H9 (cell line): ENCODE measurements around the gene PMS1. TPM values are rescaled to one million over a fixed set of nuclear protein-coding genes. Genes with fewer than 3 reads are reported as not detected.

ENCODE experiments used
- DNase-seq: peaks from one replicate; pipeline ENCODE4 v3.0.0-alpha.2; 2017
- H2AFZ ChIP-seq: one replicate; pipeline ENCODE4 v1.6.1; 2013; ENCODE audit warnings: mild to moderate bottlenecking, low read length, control low read depth, moderate library complexity
- H2AK5ac ChIP-seq: 2 replicates; pipeline ENCODE4 v1.6.1; 2013; ENCODE audit warnings: low read length, control low read depth, mixed read lengths; ENCODE audit not compliant: insufficient read length
- H2BK120ac ChIP-seq: one replicate; pipeline ENCODE4 v1.6.1; 2013; ENCODE audit warnings: low read depth, mild to moderate bottlenecking, low read length, control low read depth, inconsistent platforms; ENCODE audit not compliant: poor library complexity, severe bottlenecking
- H2BK12ac ChIP-seq: 2 replicates; pipeline ENCODE4 v1.6.1; 2013; ENCODE audit warnings: low read length, control low read depth, mixed read lengths, low read depth; ENCODE audit not compliant: insufficient read length
- H2BK15ac ChIP-seq: 2 replicates; pipeline ENCODE4 v1.6.1; 2013; ENCODE audit warnings: low read depth, low read length, control low read depth
- H2BK20ac ChIP-seq: one replicate; pipeline ENCODE4 v1.6.1; 2013; ENCODE audit warnings: low read depth, mild to moderate bottlenecking, low read length, control low read depth, inconsistent platforms; ENCODE audit not compliant: poor library complexity, severe bottlenecking
- H2BK5ac ChIP-seq: 2 replicates; pipeline ENCODE4 v1.6.1; 2013; ENCODE audit warnings: low read length, control low read depth, mixed read lengths; ENCODE audit not compliant: insufficient read length
- H3K14ac ChIP-seq: 2 replicates; pipeline ENCODE4 v1.6.1; 2013; ENCODE audit warnings: low read length, control low read depth; ENCODE audit not compliant: insufficient read depth
- H3K18ac ChIP-seq: 2 replicates; pipeline ENCODE4 v1.6.1; 2013; ENCODE audit warnings: low read depth, mild to moderate bottlenecking, mixed read lengths, low read length, control low read depth; ENCODE audit not compliant: insufficient read length
- H3K23ac ChIP-seq: 2 replicates; pipeline ENCODE4 v1.6.1; 2013; ENCODE audit warnings: low read length, control low read depth, mixed read lengths, low read depth; ENCODE audit not compliant: insufficient read length
- H3K23me2 ChIP-seq: 2 replicates; pipeline ENCODE4 v1.6.1; 2013; ENCODE audit warnings: low read depth, mild to moderate bottlenecking, mixed read lengths, low read length, control low read depth; ENCODE audit not compliant: insufficient read length, poor library complexity, severe bottlenecking
- H3K27ac ChIP-seq: 2 replicates; pipeline ENCODE4 v1.5.1; 2013; ENCODE audit warnings: low read length, control low read depth, mixed read lengths, low read depth; ENCODE audit not compliant: insufficient read length
- H3K27me3 ChIP-seq: 2 replicates; pipeline ENCODE4 v1.6.1; 2013; ENCODE audit warnings: low read length, control low read depth, inconsistent platforms; ENCODE audit not compliant: insufficient read depth
- H3K4ac ChIP-seq: 2 replicates; pipeline ENCODE4 v1.6.1; 2013; ENCODE audit warnings: low read depth, mild to moderate bottlenecking, control low read depth, inconsistent platforms, low read length, moderate library complexity
- H3K4me1 ChIP-seq: 2 replicates; pipeline ENCODE4 v1.6.1; 2013; ENCODE audit warnings: low read length, control low read depth, inconsistent platforms; ENCODE audit not compliant: insufficient read depth
- H3K4me2 ChIP-seq: 2 replicates; pipeline ENCODE4 v1.6.1; 2013; ENCODE audit warnings: low read length, control low read depth, mixed read lengths; ENCODE audit not compliant: insufficient read length, insufficient read depth
- H3K56ac ChIP-seq: 2 replicates; pipeline ENCODE4 v1.6.1; 2013; ENCODE audit warnings: low read depth, mild to moderate bottlenecking, mixed read lengths, low read length, control low read depth; ENCODE audit not compliant: insufficient read length
- H3K79me1 ChIP-seq: 2 replicates; pipeline ENCODE4 v1.6.1; 2013; ENCODE audit warnings: low read depth, mild to moderate bottlenecking, moderate library complexity, low read length, control low read depth, inconsistent platforms; ENCODE audit not compliant: insufficient read depth, poor library complexity, severe bottlenecking
- H3K79me2 ChIP-seq: 2 replicates; pipeline ENCODE4 v1.6.1; 2013; ENCODE audit warnings: low read length, control low read depth, inconsistent platforms; ENCODE audit not compliant: insufficient read depth
- H3K9ac ChIP-seq: 2 replicates; pipeline ENCODE4 v1.6.1; 2013; ENCODE audit warnings: low read length, control low read depth, mixed read lengths; ENCODE audit not compliant: insufficient read length; ENCODE audit errors: extremely low read depth
- H3K9me3 ChIP-seq: one replicate; pipeline ENCODE4 v1.6.1; 2013; ENCODE audit warnings: low read depth, low read length, inconsistent platforms; ENCODE audit not compliant: control insufficient read depth
- H3T11ph ChIP-seq: one replicate; pipeline ENCODE4 v1.6.1; 2013; ENCODE audit warnings: mild to moderate bottlenecking, low read length, control low read depth, inconsistent platforms
- H4K20me1 ChIP-seq: one replicate; pipeline ENCODE4 v1.6.1; 2013; ENCODE audit not compliant: control insufficient read depth, insufficient read length, insufficient read depth
- H4K5ac ChIP-seq: 2 replicates; pipeline ENCODE4 v1.6.1; 2013; ENCODE audit warnings: low read depth, mild to moderate bottlenecking, mixed read lengths, low read length, control low read depth; ENCODE audit not compliant: insufficient read length
- H4K8ac ChIP-seq: replicated peaks from 2 replicates; pipeline ENCODE4 v1.6.1; 2013; ENCODE audit warnings: low read length, control low read depth, mixed read lengths, low read depth; ENCODE audit not compliant: insufficient read length
- H4K91ac ChIP-seq: 2 replicates; pipeline ENCODE4 v1.6.1; 2013; ENCODE audit warnings: low read depth, mild to moderate bottlenecking, moderate library complexity, mixed read lengths, low read length, control low read depth; ENCODE audit not compliant: insufficient read length
- H3K27ac Mint-ChIP-seq, 3 experiments: 2 replicates in 2 of 3; 3 replicates in 1 of 3; pipeline ENCODE4 v1.8.0; 2020 to 2021; ENCODE audit warnings: mixed read lengths in 3 of 3, mild to moderate bottlenecking in 1 of 3, moderate library complexity in 1 of 3
- H3K27me3 Mint-ChIP-seq: 2 replicates; pipeline ENCODE4 v1.8.0; 2021; ENCODE audit warnings: low read depth, mild to moderate bottlenecking, moderate library complexity, mixed read lengths
- H3K36me3 Mint-ChIP-seq, 3 experiments: 2 replicates in 2 of 3; 3 replicates in 1 of 3; pipeline ENCODE4 v1.8.0; 2020 to 2021; ENCODE audit warnings: low read depth in 3 of 3, mixed read lengths in 3 of 3; ENCODE audit not compliant: insufficient read depth in 1 of 3
- H3K4me1 Mint-ChIP-seq, 2 experiments: 2 replicates each; pipeline ENCODE4 v1.8.0; 2020; ENCODE audit warnings: mixed read lengths in 2 of 2
- H3K4me3 Mint-ChIP-seq, 2 experiments: 2 replicates in 1 of 2; 3 replicates in 1 of 2; pipeline ENCODE4 v1.8.0; 2020 to 2021; ENCODE audit warnings: mild to moderate bottlenecking in 2 of 2, mixed read lengths in 2 of 2, moderate library complexity in 1 of 2
- H3K9me3 Mint-ChIP-seq, 2 experiments: 2 replicates in 1 of 2; 3 replicates in 1 of 2; pipeline ENCODE4 v1.8.0; 2020; ENCODE audit warnings: mild to moderate bottlenecking in 2 of 2, mixed read lengths in 2 of 2, moderate library complexity in 1 of 2
- CTCF ChIP-seq: fragments of 200-600 bp; sonication (generic); conservative IDR thresholded peaks from 3 replicates; pipeline ENCODE4 v1.8.0; 2021; ENCODE audit warnings: antibody characterized with exemption, mild to moderate bottlenecking
- WGBS: extraction: QIAGEN DNeasy Blood & Tissue Kit; methylation state at CpG from one replicate; pipeline ENCODE4 v1.1.7; 2013; ENCODE audit warnings: missing lambda C conversion rate, low lambda C conversion rate, mixed read lengths; ENCODE audit not compliant: insufficient read length; ENCODE audit errors: extremely low coverage; 5-methylcytosine and 5-hydroxymethylcytosine counted together
- total RNA-seq: library from RNA; stranded (reverse); gene quantifications from 2 replicates; pipeline ENCODE4 v1.2.1, GENCODE V29; 2021

The PMS1 gene
- total RNA-seq, 1 experiment from 2014 or later: 47.2 TPM

GRCh38 chr2:189821953-189822748 lies 37.9 kb downstream of the PMS1 start:
- Mint-ChIP-seq H3K9me3 (no peaks in the 10 kb centered on the region), H3K4me3 (no peak overlapping the region), H3K27me3 (no peaks in the 10 kb centered on the region), H3K36me3 (peaks cover 7 to 20% (median 16%) of the 10 kb centered on the region in 3 experiments; a peak in 5 of 7 replicates), H3K4me1 (no peaks in the 10 kb centered on the region), H3K27ac (peak overlapping the region in 2 of 3 experiments; percentile 16 to 22; a peak in 1 of 7 replicates)
- no peak overlapping the region for H3K14ac ChIP-seq
- no peaks in the 10 kb centered on the region for H3K27me3 ChIP-seq
- no peak overlapping the region for H4K8ac ChIP-seq
- no peak overlapping the region for H2BK15ac ChIP-seq
- H2AK5ac ChIP-seq: no peak overlapping the region
- no peak overlapping the region for H2BK12ac ChIP-seq
- H3K23ac ChIP-seq: no peak overlapping the region
- H3K9me3 ChIP-seq: no peaks in the 10 kb centered on the region
- H2BK20ac ChIP-seq: no peak overlapping the region
- no peak overlapping the region for H2BK120ac ChIP-seq
- no peak overlapping the region for H3K4ac ChIP-seq
- H3T11ph ChIP-seq: no peak overlapping the region
- H4K5ac ChIP-seq: no peak overlapping the region
- DNase-seq: no peak
- no peak overlapping the region for H3K9ac ChIP-seq
- no CpG with 5 or more reads among the region's 33 CpGs for WGBS
- no peaks in the 10 kb centered on the region for H3K79me1 ChIP-seq
- no peak overlapping the region for H2AFZ ChIP-seq
- no peak overlapping the region for H3K18ac ChIP-seq
- no peak overlapping the region for H2BK5ac ChIP-seq
- H3K27ac ChIP-seq: no peak overlapping the region
- no peaks in the 10 kb centered on the region for H3K79me2 ChIP-seq
- H4K91ac ChIP-seq: no peak overlapping the region
- no peak overlapping the region for H3K4me2 ChIP-seq
- no peaks in the 10 kb centered on the region for H3K4me1 ChIP-seq
- H3K56ac ChIP-seq: no peak overlapping the region
- TF ChIP-seq CTCF: no peak
- no peaks in the 10 kb centered on the region for H4K20me1 ChIP-seq
- H3K23me2 ChIP-seq: no peaks in the 10 kb centered on the region
